Measurements from ENCODE around the gene SPECC1. TPM values are rescaled to one million over a fixed set of nuclear protein-coding genes. Genes with fewer than 3 reads are reported as not detected.
"Not testable (repeated sequence)": the region's sequence is repeated elsewhere in the genome, so short reads cannot be mapped to it uniquely, and the experiment has no call there.

SPECC1 gene
- total RNA-seq, 4 donors from 2014 or later = 72.1 to 133 (median 83.7) TPM

DNA sequence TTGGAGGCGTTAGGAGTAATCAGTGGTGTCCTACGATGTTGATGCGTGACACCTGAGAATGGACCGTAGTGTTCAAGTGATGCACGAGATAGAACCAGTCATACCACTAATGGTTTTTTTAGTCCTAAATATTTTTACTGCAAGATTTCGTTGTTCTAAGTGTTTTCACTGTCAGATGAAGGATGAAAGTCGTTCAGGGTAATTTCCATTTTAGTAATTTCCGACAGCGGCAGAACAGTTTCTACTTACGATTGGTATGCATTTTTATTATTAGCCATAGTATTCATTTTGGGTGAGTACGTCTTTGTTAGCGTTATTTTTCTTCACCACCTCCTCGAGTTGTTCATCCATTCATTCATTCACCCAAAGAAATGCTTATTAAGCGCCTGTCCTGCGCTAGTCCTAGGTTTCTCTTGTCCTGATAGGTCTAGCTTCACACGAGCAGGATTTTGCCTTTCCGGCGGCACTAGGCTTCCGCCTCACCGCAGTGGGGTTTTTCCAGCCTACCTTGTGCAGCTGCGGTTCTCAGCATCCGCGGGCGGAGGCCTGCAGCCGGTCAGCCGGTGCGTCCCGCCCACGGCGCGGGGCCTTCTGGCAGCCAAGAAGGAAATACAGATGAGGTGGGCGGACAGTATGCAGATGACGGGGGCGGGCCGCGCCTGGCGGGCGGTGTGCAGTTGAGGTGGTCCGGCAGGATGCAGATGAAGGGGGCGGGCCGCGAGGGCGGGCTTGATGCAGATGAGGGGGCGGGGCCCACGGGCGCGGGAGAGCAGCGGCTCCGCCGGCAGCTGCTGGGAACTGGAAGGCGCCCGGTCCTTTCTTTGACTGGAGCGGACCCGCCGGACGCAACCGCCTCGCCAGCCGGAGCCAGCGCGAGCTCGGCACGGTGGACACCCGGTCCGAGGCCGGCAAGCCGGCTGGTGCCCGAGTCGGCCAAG lies 146.4 kb downstream of the SPECC1 start:
- Histone ChIP-seq H3K27me3 (no peaks in the 10 kb centered on the region), H3K36me3 (no peaks in the 10 kb centered on the region), H3K4me3 (peak overlapping the region; percentile 59 to 76 (median 67)), H3K27ac (peak overlapping the region; percentile 71 to 91 (median 79)), H3K4me1 (peaks cover 0 to 7% (median 0%) of the 10 kb centered on the region in 4 donors), H3K9me3 (no peaks in the 10 kb centered on the region)
- peak; percentile 99 for DNase-seq
- peak; percentile 54 to 83 for TF ChIP-seq POLR2A (IDR thresholded peaks at IDR 0.05)
- TF ChIP-seq, protein P1, sequence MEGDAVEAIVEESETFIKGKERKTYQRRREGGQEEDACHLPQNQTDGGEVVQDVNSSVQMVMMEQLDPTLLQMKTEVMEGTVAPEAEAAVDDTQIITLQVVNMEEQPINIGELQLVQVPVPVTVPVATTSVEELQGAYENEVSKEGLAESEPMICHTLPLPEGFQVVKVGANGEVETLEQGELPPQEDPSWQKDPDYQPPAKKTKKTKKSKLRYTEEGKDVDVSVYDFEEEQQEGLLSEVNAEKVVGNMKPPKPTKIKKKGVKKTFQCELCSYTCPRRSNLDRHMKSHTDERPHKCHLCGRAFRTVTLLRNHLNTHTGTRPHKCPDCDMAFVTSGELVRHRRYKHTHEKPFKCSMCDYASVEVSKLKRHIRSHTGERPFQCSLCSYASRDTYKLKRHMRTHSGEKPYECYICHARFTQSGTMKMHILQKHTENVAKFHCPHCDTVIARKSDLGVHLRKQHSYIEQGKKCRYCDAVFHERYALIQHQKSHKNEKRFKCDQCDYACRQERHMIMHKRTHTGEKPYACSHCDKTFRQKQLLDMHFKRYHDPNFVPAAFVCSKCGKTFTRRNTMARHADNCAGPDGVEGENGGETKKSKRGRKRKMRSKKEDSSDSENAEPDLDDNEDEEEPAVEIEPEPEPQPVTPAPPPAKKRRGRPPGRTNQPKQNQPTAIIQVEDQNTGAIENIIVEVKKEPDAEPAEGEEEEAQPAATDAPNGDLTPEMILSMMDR (IDR thresholded peaks at IDR 0.05) = no peak

DNA sequence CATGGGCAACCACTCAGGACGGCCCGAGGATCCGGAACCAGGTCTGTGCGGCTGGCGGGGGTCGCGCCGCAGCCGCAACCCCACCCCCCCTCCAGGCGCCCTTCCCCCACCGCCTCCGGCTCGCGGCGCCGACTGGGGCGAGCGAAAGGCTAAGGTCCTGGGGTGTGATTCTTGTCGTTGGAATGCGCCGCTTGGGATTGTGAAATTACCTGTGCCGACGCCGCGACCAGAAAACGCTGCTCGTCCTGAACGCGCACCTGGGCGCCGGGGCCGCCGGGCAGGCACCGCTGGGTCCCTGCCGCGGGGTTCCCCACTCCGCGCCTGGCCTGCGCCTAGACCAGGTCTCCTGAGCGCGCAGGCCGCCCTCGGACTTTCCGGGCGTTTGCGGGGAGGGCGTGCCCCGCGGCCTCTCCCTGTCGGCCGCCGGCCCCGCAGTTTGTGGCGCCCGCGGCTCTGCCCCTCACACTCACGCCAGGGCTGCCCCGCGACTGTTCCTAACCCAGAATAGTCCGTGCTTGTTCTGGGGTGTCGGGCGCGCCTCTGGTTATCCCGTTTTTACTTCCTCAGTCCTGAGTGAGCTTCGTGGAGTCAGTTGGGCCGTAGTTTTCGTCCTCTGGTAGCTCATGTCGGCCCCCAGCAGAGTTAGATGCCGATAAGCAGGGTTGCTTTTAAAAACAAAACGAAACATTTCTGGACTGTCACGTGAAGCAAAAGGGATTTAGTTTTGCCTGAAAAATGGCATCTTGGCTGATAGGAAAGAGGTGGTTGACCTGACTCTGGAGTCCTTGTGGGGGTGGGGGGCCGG lies 147.2 kb downstream of the SPECC1 start:
- Histone ChIP-seq H3K9me3 (no peaks in the 10 kb centered on the region), H3K36me3 (no peaks in the 10 kb centered on the region), H3K27ac (peak overlapping the region; percentile 71 to 91 (median 79)), H3K27me3 (no peaks in the 10 kb centered on the region), H3K4me3 (peak overlapping the region; percentile 59 to 76 (median 67)), H3K4me1 (peaks cover 0 to 7% (median 0%) of the 10 kb centered on the region in 4 donors)
- TF ChIP-seq, protein P1 (IDR thresholded peaks at IDR 0.05) = no peak
- TF ChIP-seq POLR2A (IDR thresholded peaks at IDR 0.05) = no peak
- peak; percentile 22 to 79 (median 77) for DNase-seq

DNA sequence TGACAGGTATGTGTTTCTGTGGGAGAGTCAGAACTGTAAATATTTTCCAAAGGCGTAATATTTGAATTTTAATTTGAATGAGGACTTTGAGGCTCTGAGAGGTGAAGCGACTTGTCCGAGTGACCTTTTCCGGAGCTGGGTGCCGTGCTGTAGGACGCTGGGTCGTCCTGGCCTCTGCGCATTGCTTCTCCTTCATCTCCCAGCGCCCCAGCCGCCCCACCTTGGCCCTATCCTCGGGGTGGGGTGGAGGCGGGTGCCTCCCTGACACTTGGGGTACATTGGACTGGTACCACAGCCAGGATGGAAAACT lies 147.8 kb downstream of the SPECC1 start:
- H3K4me3 ChIP-seq = peak overlapping the region; percentile 59 to 76 (median 67)
- no peaks in the 10 kb centered on the region for H3K9me3 ChIP-seq
- peak overlapping the region in 2 of 4 donors; percentile 84 to 91 for H3K27ac ChIP-seq
- no peaks in the 10 kb centered on the region for H3K27me3 ChIP-seq
- peak in 2 of 3 donors; percentile 50 to 62 for DNase-seq
- H3K4me1 ChIP-seq = peaks cover 0 to 7% (median 0%) of the 10 kb centered on the region in 4 donors
- H3K36me3 ChIP-seq = no peaks in the 10 kb centered on the region
- TF ChIP-seq, protein P1 (IDR thresholded peaks at IDR 0.05) = no peak
- TF ChIP-seq POLR2A (IDR thresholded peaks at IDR 0.05) = no peak

DNA sequence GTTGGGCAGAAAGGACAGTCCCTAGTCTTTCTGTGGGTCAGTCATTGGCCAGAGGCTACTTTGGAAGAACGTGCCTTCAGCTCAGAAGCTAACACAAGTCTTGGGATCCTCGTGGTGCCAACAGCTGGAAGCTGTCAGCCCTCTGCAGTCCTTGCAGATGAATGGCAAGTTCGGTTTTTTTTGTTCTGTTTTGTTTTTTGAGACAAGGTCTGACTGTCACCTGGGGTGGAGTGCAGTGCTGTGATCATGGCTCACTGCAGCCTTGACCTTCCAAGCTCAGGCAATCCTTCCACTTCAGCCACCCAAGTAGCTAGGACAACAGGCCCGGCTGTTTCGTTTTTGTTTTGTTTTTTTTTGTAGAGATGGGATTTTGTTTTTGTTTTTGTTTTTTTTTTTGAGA lies 149.4 kb downstream of the SPECC1 start:
- H3K9me3 ChIP-seq = no peaks in the 10 kb centered on the region
- no peak for TF ChIP-seq POLR2A (IDR thresholded peaks at IDR 0.05)
- TF ChIP-seq, protein P1 (IDR thresholded peaks at IDR 0.05) = no peak
- H3K27ac ChIP-seq = no peak overlapping the region
- DNase-seq = no peak
- peaks cover 0 to 7% (median 0%) of the 10 kb centered on the region in 4 donors for H3K4me1 ChIP-seq
- H3K27me3 ChIP-seq = no peaks in the 10 kb centered on the region
- no peaks in the 10 kb centered on the region for H3K36me3 ChIP-seq
- no peak overlapping the region for H3K4me3 ChIP-seq

DNA sequence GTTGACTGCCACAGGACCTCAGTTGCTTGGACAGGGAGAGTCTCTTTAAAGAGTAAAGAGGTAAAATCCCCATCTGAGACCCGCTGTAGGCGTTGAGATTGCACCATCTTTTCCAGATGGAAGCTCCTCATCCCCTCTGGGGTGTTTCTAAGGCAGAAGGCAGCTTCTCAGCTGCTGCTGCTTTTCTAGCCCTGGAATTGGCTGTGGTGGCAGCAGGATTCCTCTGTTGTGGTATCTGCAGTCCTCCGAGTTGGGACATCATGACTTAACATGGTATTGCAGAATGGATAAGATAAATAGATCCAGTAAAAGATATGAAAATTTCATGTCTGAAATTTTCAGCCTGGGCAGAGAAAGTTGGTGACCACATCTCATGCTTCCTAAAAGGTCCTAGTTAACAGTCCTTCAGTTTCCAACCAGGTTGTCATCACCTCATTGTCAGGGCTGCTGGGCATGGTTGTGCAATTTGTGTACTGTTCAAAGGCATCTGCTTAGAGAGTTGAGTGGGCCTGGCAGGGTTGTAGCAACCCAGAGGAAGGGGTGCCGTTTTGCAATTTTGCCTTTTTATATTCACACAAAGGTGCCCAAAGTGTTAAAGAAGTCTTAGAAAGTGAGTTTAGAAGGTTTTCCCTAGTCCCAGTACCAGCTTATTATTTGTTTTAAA lies 150.4 kb downstream of the SPECC1 start:
- TF ChIP-seq POLR2A (IDR thresholded peaks at IDR 0.05) = no peak
- TF ChIP-seq, protein P1 (IDR thresholded peaks at IDR 0.05) = no peak
- no peak overlapping the region for H3K27ac ChIP-seq
- peaks cover 0 to 7% (median 0%) of the 10 kb centered on the region in 4 donors for H3K4me1 ChIP-seq
- H3K27me3 ChIP-seq = no peaks in the 10 kb centered on the region
- no peaks in the 10 kb centered on the region for H3K9me3 ChIP-seq
- no peaks in the 10 kb centered on the region for H3K36me3 ChIP-seq
- DNase-seq = no peak
- no peak overlapping the region for H3K4me3 ChIP-seq

DNA sequence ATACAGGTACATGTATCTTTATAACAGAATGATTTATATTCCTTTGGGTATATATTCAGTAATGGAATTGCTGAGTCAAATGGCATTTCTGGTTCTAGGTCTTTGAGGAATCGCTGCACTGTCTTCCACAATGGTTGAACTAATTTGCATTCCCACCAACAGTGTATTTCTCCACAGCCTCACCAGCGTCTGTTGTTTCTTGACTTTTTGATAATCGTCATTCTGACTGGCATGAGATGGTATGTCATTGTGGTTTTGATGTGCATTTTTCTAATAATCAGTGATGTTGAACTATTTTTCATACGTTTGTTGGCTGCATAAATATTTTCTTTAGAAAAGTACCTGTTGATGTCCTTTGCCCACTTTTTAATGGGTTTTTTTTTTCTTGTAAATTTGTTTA lies 156.4 kb downstream of the SPECC1 start:
- not testable (repeated sequence) for H3K4me3 ChIP-seq, H3K4me1 ChIP-seq, H3K27ac ChIP-seq, H3K27me3 ChIP-seq, H3K36me3 ChIP-seq, H3K9me3 ChIP-seq, DNase-seq
